ENCODE data around the gene CHRD.

CHRD gene

DNA sequence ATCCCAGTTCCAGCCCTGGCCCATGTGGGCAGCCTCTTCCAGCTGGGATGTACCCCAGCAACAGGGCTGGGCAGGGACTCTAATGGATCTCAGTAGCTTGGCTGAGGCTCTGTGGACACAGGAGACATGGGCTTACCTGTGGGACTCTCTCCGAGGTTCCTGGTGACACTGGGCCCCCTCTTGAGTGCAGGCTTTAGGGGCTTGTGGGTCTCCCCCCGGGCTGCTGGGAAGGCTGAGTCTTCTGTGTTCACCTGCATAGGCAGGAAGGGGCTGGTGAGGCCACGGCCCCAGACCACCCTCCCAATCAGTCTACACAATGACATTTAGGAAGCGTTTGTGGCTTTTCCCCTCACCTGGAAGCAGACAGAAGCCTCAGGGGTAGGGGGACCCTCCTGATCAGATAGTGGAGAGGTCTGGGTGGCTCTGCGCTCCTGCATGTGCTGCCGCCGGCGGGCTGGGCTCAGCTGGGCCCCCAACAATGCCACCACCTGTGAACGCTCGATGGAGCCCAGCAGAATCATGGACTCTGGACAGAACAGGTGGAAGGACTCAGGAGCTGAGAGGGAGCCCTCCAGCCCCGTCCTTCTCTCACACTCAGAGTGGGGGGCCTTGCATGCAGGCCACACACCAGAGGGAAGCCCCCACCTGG lies 26.8 kb upstream of the CHRD start:
- POLR2A ChIA-PET (ENCODE audit: low non-redundant PET): no interaction called here
- H3K27ac ChIP-seq: peak overlapping the region; percentile 30
- TF ChIP-seq, protein P1, sequence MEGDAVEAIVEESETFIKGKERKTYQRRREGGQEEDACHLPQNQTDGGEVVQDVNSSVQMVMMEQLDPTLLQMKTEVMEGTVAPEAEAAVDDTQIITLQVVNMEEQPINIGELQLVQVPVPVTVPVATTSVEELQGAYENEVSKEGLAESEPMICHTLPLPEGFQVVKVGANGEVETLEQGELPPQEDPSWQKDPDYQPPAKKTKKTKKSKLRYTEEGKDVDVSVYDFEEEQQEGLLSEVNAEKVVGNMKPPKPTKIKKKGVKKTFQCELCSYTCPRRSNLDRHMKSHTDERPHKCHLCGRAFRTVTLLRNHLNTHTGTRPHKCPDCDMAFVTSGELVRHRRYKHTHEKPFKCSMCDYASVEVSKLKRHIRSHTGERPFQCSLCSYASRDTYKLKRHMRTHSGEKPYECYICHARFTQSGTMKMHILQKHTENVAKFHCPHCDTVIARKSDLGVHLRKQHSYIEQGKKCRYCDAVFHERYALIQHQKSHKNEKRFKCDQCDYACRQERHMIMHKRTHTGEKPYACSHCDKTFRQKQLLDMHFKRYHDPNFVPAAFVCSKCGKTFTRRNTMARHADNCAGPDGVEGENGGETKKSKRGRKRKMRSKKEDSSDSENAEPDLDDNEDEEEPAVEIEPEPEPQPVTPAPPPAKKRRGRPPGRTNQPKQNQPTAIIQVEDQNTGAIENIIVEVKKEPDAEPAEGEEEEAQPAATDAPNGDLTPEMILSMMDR (conservative IDR thresholded peaks at IDR 0.05; ENCODE audit: low read depth): no peak
- DNase-seq (ENCODE audit: low spot score): no peak
- CTCF ChIA-PET: interaction anchor here (1.3 kb wide), 2 partner anchors 9 to 13 kb away, joined by 4 read pairs; no protein-coding TSS in a partner anchor

DNA sequence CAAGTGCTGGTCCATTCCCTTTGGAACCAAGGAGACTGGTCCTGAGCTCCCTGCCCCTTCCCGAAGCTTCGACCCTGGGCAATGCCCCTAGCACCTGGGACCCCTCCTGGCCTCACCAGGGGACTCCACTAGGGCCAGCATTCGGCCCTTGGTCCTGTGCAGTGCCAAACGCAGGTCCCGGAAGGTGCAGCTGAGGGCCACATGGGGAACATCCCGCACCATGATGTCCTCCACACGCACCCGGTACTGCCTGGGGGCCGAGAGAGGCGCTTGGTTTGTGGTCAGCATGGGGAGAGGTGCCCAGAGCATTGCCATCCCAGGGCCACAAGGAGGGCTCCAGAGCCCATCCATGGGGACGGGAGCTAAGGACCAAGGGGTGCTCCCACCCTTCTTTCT lies 26.3 kb upstream of the CHRD start:
- CTCF ChIA-PET: interaction anchor here (0.7 to 1.3 kb wide), 4 partner anchors 10 to 391 kb away, joined by 3 to 4 read pairs (median 4); no protein-coding TSS in a partner anchor
- POLR2A ChIA-PET (ENCODE audit: low non-redundant PET): no interaction called here
- TF ChIP-seq, protein P1 (conservative IDR thresholded peaks at IDR 0.05; ENCODE audit: low read depth): no peak
- no peak overlapping the region for H3K27ac ChIP-seq
- DNase-seq (ENCODE audit: low spot score): no peak

DNA sequence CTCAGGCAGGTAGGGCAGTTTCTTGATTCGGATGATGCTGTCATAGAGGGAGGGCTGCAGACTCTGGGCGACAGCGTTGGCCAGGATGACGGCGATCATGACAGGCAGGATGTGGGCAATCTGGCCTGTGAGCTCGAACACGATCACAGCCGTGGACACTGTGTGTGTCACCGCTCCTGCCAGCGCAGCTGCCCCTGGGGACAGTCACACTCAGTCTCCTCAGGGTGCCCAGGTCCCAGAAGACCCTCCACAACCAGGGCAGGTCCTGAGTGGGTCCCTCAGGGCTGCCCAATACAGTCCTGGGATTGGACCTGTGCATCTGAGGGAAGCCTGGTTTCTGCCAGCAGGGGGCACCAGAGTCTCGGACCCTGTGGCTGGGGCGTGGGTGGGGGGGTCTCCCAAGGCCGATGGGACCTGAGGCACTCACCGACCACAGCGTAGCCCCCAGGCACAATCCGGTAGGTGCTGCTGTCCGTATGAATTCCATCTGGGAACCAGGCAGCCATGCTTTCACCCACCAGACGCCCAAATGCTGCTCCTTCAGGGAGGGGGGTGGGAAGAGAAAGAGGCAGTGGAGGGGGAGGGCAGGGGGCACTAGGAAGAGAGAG lies 25.6 kb upstream of the CHRD start:
- DNase-seq (ENCODE audit: low spot score): no peak
- CTCF ChIA-PET: interaction anchor here (0.7 to 1.3 kb wide), 6 partner anchors 10 to 390 kb away, joined by 3 to 4 read pairs (median 3); no protein-coding TSS in a partner anchor
- POLR2A ChIA-PET (ENCODE audit: low non-redundant PET): no interaction called here
- TF ChIP-seq, protein P1 (conservative IDR thresholded peaks at IDR 0.05; ENCODE audit: low read depth): peak; percentile 72
- H3K27ac ChIP-seq: peak overlapping the region; percentile 19; the same call in 1 of the 2 replicates

DNA sequence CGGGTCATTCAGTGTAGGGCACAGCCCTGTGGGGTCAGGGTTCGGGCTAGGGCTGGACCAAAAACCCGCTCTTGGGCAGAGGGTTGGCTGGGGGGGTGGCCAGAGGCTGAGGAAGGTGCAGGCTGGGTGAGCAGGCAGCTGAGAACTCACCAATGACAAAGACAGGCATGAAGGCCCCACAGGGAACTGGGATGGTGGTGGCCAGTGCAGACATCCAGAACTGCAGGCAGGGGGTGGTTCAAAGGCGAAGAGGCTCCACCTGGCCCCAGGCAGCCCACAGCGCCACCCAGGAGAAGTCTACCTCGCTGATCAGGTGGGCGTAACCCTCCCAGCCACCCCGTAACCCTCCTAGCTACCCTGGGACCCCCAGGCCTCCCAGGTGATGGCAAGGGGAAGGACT lies 25.1 kb upstream of the CHRD start:
- no peak for DNase-seq (ENCODE audit: low spot score)
- TF ChIP-seq, protein P1 (conservative IDR thresholded peaks at IDR 0.05; ENCODE audit: low read depth): no peak
- CTCF ChIA-PET: interaction anchor here (0.6 to 1.2 kb wide), 5 partner anchors 9 to 21 kb away, joined by 3 to 4 read pairs (median 3); partner anchors contain the start of gene FAM131A
- peak overlapping the region; percentile 19; the same call in 1 of the 2 replicates for H3K27ac ChIP-seq
- POLR2A ChIA-PET (ENCODE audit: low non-redundant PET): no interaction called here

DNA sequence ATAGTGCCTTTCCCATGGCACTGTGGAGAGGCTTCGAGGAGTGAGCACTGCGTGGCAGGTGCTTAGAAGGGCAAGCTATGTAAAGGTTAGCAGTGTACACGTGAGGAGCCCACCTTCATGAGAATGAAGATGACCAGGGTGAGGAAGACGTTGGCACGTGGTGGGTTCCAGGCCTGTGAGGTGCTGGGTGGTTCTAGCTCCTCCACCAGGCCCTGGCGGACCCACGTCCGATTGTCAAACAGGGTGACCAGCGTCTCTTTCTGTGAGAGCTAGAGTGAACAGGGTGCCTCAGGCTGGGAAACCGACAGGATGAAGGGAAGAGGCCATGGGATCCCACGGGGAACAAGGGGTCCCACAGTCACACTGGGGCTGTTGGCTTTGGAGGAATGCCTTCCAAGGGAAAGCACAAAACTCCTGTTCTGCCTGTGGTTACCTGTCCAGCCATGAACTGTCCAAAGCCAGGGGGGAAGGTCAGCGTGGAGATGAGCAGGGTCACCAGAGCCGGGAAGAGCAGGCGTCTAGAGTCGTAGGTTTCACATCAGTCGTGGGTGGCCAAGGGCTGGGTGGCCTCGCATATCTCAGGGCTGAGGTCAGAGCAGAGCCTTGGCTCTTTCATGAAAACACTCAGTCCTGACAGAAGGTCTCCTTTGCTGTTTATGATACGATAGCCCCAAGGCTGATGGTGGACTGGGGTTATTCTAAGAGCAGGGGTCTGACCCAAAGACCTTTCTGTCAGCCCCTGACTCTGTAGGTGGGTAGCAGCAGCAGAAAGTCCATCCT lies 24.4 kb upstream of the CHRD start:
- CTCF ChIA-PET: interaction anchor here (0.6 to 1.2 kb wide), 5 partner anchors 10 to 22 kb away, joined by 3 to 4 read pairs (median 3); partner anchors contain the start of gene FAM131A
- DNase-seq (ENCODE audit: low spot score): no peak
- POLR2A ChIA-PET (ENCODE audit: low non-redundant PET): no interaction called here
- H3K27ac ChIP-seq: peak overlapping the region; percentile 19; the same call in 1 of the 2 replicates
- TF ChIP-seq, protein P1 (conservative IDR thresholded peaks at IDR 0.05; ENCODE audit: low read depth): no peak

All from RWPE1 (cell line).